Liver (tissue), 3 donors: ENCODE measurements around the gene DDX5.

Experiments used
- CTCF ChIP-seq: fragments of 150-350 bp; IDR thresholded peaks from 2 replicates; pipeline ENCODE4 v1.5.1; 2017; ENCODE audit warnings: improper control_type of control experiment, low read depth, low read length; ENCODE audit not compliant: missing input control
- EGR1 ChIP-seq, 2 donors: IDR thresholded peaks; 2 replicates each; pipeline ENCODE4 v1.6.1; 2016 to 2018; ENCODE audit warnings: antibody characterized with exemption in 2 of 2, low read depth in 2 of 2
- FOXA2 ChIP-seq: IDR thresholded peaks from 2 replicates; pipeline ENCODE4 v1.6.1; 2016; ENCODE audit warnings: antibody characterized with exemption
- GABPA ChIP-seq, 2 donors: IDR thresholded peaks in 1 of 2; conservative IDR thresholded peaks in 1 of 2; 2 replicates each; pipeline ENCODE4 v1.6.1; 2016; ENCODE audit warnings: antibody characterized with exemption in 2 of 2, mild to moderate bottlenecking in 1 of 2, moderate library complexity in 1 of 2
- JUND ChIP-seq, 2 donors: IDR thresholded peaks; 2 replicates each; pipeline ENCODE4 v1.6.1; 2016; ENCODE audit warnings: antibody characterized with exemption in 2 of 2
- RAD21 ChIP-seq, 2 donors: IDR thresholded peaks; 2 replicates each; pipeline ENCODE4 v1.6.1; 2016; ENCODE audit warnings: antibody characterized with exemption in 2 of 2, mild to moderate bottlenecking in 2 of 2
- REST ChIP-seq: IDR thresholded peaks from 2 replicates; pipeline ENCODE4 v1.6.1; 2016; ENCODE audit warnings: antibody characterized with exemption, mild to moderate bottlenecking
- TAF1 ChIP-seq: conservative IDR thresholded peaks from 2 replicates; pipeline ENCODE4 v1.6.1; 2016; ENCODE audit warnings: antibody characterized with exemption, mild to moderate bottlenecking
- YY1 ChIP-seq: IDR thresholded peaks from 2 replicates; pipeline ENCODE4 v1.6.1; 2016; ENCODE audit warnings: antibody characterized with exemption, mild to moderate bottlenecking
- ZBTB33 ChIP-seq: IDR thresholded peaks from 2 replicates; pipeline ENCODE4 v1.6.1; 2016; ENCODE audit warnings: antibody characterized with exemption
- donor health status: healthy.
- donor health status: healthy.

GRCh38 chr17:64461788-64462187, 44.3 kb downstream of the DDX5 start:
- TF ChIP-seq CTCF (no peak), EGR1 (IDR thresholded peaks at IDR 0.05; ENCODE audit: low read depth in 2 of 2) (no peak), FOXA2 (no peak), REST (no peak), JUND (IDR thresholded peaks at IDR 0.05) (no peak), RAD21 (IDR thresholded peaks at IDR 0.05) (no peak), YY1 (no peak), TAF1 (no peak), ZBTB33 (no peak), GABPA (IDR thresholded peaks at IDR 0.05 in 1 of 2, conservative IDR thresholded peaks at IDR 0.05 in 1 of 2) (no peak)
